Mesenchymal stem cell (in vitro differentiated cells and primary cell): ENCODE results near the gene RPLP1.

ENCODE experiments used
- DNase-seq: peaks from one replicate; pipeline ENCODE4 v3.0.0-alpha.2; 2013
- H2AFZ ChIP-seq: one replicate; pipeline ENCODE4 v1.6.1; 2013; ENCODE audit warnings: low read depth, mild to moderate bottlenecking, control low read depth, inconsistent platforms, low read length, moderate library complexity
- H2AK5ac ChIP-seq: 2 replicates; pipeline ENCODE4 v1.6.1; 2013; ENCODE audit warnings: low read length, moderate library complexity, mild to moderate bottlenecking, inconsistent platforms; ENCODE audit not compliant: severe bottlenecking
- H2BK120ac ChIP-seq: one replicate; pipeline ENCODE4 v1.6.1; 2013; ENCODE audit warnings: low read depth, mild to moderate bottlenecking, inconsistent platforms, low read length, moderate library complexity
- H2BK12ac ChIP-seq, 2 experiments: one replicate each; pipeline ENCODE4 v1.6.1; 2013; ENCODE audit warnings: inconsistent platforms in 2 of 2, low read length in 2 of 2, mild to moderate bottlenecking in 2 of 2, moderate library complexity in 2 of 2, control low read depth in 1 of 2
- H2BK15ac ChIP-seq: one replicate; pipeline ENCODE4 v1.6.1; 2013; ENCODE audit warnings: mild to moderate bottlenecking, low read depth, inconsistent platforms; ENCODE audit not compliant: poor library complexity, severe bottlenecking
- H2BK5ac ChIP-seq: 2 replicates; pipeline ENCODE4 v1.6.1; 2013; ENCODE audit warnings: low read depth, mild to moderate bottlenecking, low read length, control low read depth, inconsistent platforms; ENCODE audit not compliant: poor library complexity, severe bottlenecking
- H3K14ac ChIP-seq, 2 experiments: one replicate each; pipeline ENCODE4 v1.6.1; 2013; ENCODE audit warnings: inconsistent platforms in 2 of 2, low read length in 2 of 2, control low read depth in 1 of 2, mild to moderate bottlenecking in 1 of 2, moderate library complexity in 1 of 2
- H3K18ac ChIP-seq, 2 experiments: one replicate each; pipeline ENCODE4 v1.6.1; 2013; ENCODE audit warnings: inconsistent platforms in 2 of 2, low read length in 2 of 2, control low read depth in 1 of 2, low read depth in 1 of 2, mild to moderate bottlenecking in 1 of 2
- H3K23ac ChIP-seq, 2 experiments: one replicate each; pipeline ENCODE4 v1.6.1; 2013; ENCODE audit warnings: inconsistent platforms in 2 of 2, low read length in 2 of 2, mild to moderate bottlenecking in 2 of 2, moderate library complexity in 2 of 2, control low read depth in 1 of 2
- H3K27ac ChIP-seq: 2 replicates; pipeline ENCODE4 v1.5.1; 2013; ENCODE audit warnings: mild to moderate bottlenecking, moderate library complexity, low read length, control low read depth, inconsistent platforms; ENCODE audit not compliant: poor library complexity, severe bottlenecking
- H3K27me3 ChIP-seq, 2 experiments: 2 replicates each; pipeline versions ENCODE4 v1.6.1 to v1.7.0; 2013; ENCODE audit warnings: low read length in 2 of 2, mild to moderate bottlenecking in 2 of 2, moderate library complexity in 2 of 2, control low read depth in 1 of 2, inconsistent platforms in 1 of 2; ENCODE audit not compliant: control insufficient read depth in 1 of 2, insufficient read depth in 1 of 2
- H3K36me3 ChIP-seq, 2 experiments: 2 replicates each; pipeline versions ENCODE4 v1.6.1 to v1.7.0; 2013; ENCODE audit warnings: low read length in 2 of 2, control low read depth in 1 of 2, inconsistent platforms in 1 of 2, low read depth in 1 of 2, mild to moderate bottlenecking in 1 of 2; ENCODE audit not compliant: insufficient read depth in 2 of 2, control insufficient read depth in 1 of 2
- H3K4ac ChIP-seq, 2 experiments: one replicate each; pipeline ENCODE4 v1.6.1; 2013; ENCODE audit warnings: inconsistent platforms in 2 of 2, low read length in 2 of 2, mild to moderate bottlenecking in 2 of 2, moderate library complexity in 2 of 2, control low read depth in 1 of 2, low read depth in 1 of 2
- H3K4me1 ChIP-seq: 2 replicates; pipeline ENCODE4 v1.6.1; 2013; ENCODE audit warnings: low read depth, low read length, control low read depth; ENCODE audit not compliant: control insufficient read depth, insufficient read depth
- H3K4me2 ChIP-seq: 2 replicates; pipeline ENCODE4 v1.6.1; 2013; ENCODE audit warnings: low read length, mild to moderate bottlenecking, inconsistent platforms; ENCODE audit not compliant: poor library complexity, severe bottlenecking
- H3K4me3 ChIP-seq, 2 experiments: 2 replicates each; pipeline versions ENCODE4 v1.5.1 to v1.7.0; 2013; ENCODE audit warnings: low read length in 2 of 2, mild to moderate bottlenecking in 2 of 2, control low read depth in 1 of 2, low read depth in 1 of 2; ENCODE audit not compliant: insufficient read depth in 1 of 2
- H3K79me1 ChIP-seq: replicated peaks from 2 replicates; pipeline ENCODE4 v1.6.1; 2013; ENCODE audit warnings: mild to moderate bottlenecking, control low read depth, low read length, inconsistent platforms; ENCODE audit not compliant: poor library complexity, severe bottlenecking
- H3K9ac ChIP-seq: 2 replicates; pipeline ENCODE4 v1.7.0; 2013; ENCODE audit warnings: mild to moderate bottlenecking, low read length, moderate library complexity
- H3K9me3 ChIP-seq: 2 replicates; pipeline ENCODE4 v1.7.0; 2013; ENCODE audit warnings: mild to moderate bottlenecking, low read length; ENCODE audit not compliant: control insufficient read depth
- H4K8ac ChIP-seq: one replicate; pipeline ENCODE4 v1.6.1; 2013; ENCODE audit warnings: inconsistent platforms, mild to moderate bottlenecking, low read length, moderate library complexity
- H4K91ac ChIP-seq: one replicate; pipeline ENCODE4 v1.6.1; 2013; ENCODE audit warnings: mild to moderate bottlenecking, low read length, inconsistent platforms
- WGBS: methylation state at CpG from one replicate; pipeline ENCODE4 v1.1.7; 2013; ENCODE audit warnings: mixed read lengths; 5-methylcytosine and 5-hydroxymethylcytosine counted together

Gene RPLP1

DNA sequence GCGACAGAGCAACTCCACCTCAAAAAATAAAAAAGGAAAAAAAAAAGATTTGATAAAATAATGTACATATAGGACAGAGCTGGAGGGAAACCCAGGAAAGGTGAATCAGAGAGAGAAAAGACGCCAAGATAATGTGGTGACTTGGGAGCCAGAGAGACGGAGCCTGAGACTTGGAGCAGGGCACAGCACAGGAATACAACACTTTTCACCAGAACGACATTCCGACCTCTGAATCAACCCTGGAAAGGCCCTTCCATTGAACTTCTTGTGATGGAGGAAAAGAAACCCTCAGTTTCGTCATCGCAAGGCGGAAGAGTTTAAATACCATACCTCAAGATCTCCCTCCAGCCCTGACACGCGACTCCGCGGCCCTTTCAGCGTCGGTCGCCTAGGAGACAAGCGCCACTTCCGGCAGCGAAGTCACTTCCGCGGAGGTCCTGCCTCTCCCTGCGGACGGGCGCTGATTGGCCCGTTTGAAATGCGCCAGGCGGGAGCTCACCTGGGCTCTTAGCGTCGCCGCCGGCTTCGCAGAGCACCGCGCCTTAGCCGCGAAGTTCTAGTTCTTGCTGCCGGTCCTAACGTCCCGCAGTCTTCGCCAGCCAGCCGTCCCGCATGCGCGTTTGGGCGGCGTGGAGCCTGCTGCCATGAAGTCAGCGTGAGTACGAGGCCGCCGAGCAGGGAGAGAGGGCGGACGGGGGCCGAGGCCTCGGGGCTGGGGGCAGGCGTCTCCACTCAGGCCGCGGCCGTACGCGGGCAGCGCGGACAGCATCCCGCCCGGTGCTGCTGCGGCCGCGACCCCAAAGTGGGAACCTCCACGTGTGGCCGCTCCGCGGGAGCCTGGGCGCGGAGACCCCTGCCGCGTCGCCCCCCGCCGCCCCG, 38.6 kb upstream of the RPLP1 start, which contains the start of gene KIF23:
Gene KIF23 (plus strand): TSS at position 528 of the 879 bp plus-strand sequence. CDS start 117 bp downstream, at position 645.
- Histone ChIP-seq H3K4me3 (peak within 1 kb of the TSS; percentile 91), H4K8ac (peak within 1 kb of the TSS; percentile 38), H3K4me1 (peaks cover 6% of the 10 kb centered on the region), H3K27me3 (no peaks in the 10 kb centered on the region), H3K23ac (peak within 1 kb of the TSS in 1 of 2 experiments; percentile 46), H2BK120ac (peak within 1 kb of the TSS; percentile 1), H3K4ac (peak within 1 kb of the TSS in 1 of 2 experiments; percentile 57), H3K4me2 (peak within 1 kb of the TSS; percentile 85), H2BK12ac (no peak within 1 kb of the TSS), H3K9ac (peak within 1 kb of the TSS; percentile 95), H4K91ac (peak within 1 kb of the TSS; percentile 30), H2AFZ (peak within 1 kb of the TSS; percentile 87), H2AK5ac (no peak within 1 kb of the TSS), H2BK5ac (peak within 1 kb of the TSS; percentile 95), H2BK15ac (peak within 1 kb of the TSS; percentile 39), H3K18ac (peak within 1 kb of the TSS; percentile 87 to 89), H3K27ac (peak within 1 kb of the TSS; percentile 93), H3K36me3 (peaks cover 0 to under 1% of the 10 kb centered on the region in 2 experiments), H3K14ac (peak within 1 kb of the TSS in 1 of 2 experiments; percentile 25), H3K9me3 (no peaks in the 10 kb centered on the region), H3K79me1 (peaks cover 17% of the 10 kb centered on the region)
- 2% methylated on average over 54 of the region's 78 CpGs for WGBS
- DNase-seq, result peak; percentile 98

DNA sequence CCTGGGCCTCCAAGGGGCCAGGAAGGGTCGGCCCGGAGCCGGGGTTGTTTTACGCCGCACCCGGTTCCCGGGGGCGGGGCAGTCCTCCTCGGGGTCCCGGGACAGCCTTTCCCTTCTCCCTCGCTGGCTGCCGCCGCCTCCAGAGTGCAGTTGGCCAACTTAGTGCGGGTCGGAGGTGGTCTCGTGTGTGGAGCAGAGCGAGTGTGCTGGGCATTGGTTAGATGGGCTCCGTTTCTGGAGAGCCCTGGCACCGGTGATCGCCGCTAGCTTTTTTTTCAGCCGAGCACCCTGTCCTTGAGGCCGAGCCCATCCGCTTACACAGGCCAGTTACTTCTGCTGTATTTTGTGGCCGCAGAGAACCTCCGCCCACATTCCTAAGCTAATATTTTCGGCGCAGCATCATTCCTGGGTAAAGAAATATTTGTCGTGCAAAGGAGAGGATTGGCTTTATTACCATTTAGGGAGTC, 37.9 kb upstream of the RPLP1 start:
- H2AFZ ChIP-seq, result peak overlapping the region; percentile 87
- H3K79me1 ChIP-seq, result peaks cover 17% of the 10 kb centered on the region
- H3K18ac ChIP-seq, result peak overlapping the region; percentile 87 to 89
- no peak overlapping the region for H4K8ac ChIP-seq
- peak overlapping the region in 1 of 2 experiments; percentile 25 for H3K14ac ChIP-seq
- peak overlapping the region; percentile 1 for H2BK120ac ChIP-seq
- peak overlapping the region; percentile 91 for H3K4me3 ChIP-seq
- no peak overlapping the region for H3K23ac ChIP-seq
- H2BK15ac ChIP-seq, result peak overlapping the region; percentile 39
- no peak overlapping the region for H2BK12ac ChIP-seq
- peak overlapping the region; percentile 30 for H4K91ac ChIP-seq
- H3K4me2 ChIP-seq, result peak overlapping the region; percentile 85
- no peaks in the 10 kb centered on the region for H3K9me3 ChIP-seq
- H3K9ac ChIP-seq, result peak overlapping the region; percentile 95
- H3K27ac ChIP-seq, result peak overlapping the region; percentile 93
- no peaks in the 10 kb centered on the region for H3K27me3 ChIP-seq
- H3K36me3 ChIP-seq, result peaks cover 0 to 6% of the 10 kb centered on the region in 2 experiments
- H2AK5ac ChIP-seq, result no peak overlapping the region
- peak; percentile 91 for DNase-seq
- H3K4ac ChIP-seq, result peak overlapping the region in 1 of 2 experiments; percentile 57
- peak overlapping the region; percentile 95 for H2BK5ac ChIP-seq
- 0% methylated on average over 16 of the region's 29 CpGs for WGBS
- H3K4me1 ChIP-seq, result peaks cover 6% of the 10 kb centered on the region

DNA sequence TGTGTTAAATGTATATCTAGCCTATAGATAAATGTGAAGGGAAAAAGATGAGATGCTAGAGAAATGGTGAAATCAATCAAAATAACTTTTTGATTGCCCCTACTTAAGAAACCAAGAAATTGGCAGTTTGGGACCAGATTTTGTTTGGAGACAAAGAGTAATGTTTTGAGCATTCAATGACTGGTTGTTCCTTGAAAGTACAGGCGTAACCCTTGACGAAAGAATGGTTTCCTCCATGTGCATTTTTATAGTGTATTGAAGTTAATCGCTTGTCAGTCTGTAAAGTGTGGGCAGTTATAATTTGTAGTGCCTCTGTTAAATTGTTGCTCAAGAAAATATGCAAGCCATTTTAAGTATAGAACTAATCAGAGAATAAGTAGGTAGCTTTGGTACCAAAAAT, 37.2 kb upstream of the RPLP1 start:
- H4K91ac ChIP-seq, result no peak overlapping the region
- no peak overlapping the region for H2BK12ac ChIP-seq
- H2BK5ac ChIP-seq, result no peak overlapping the region
- H2BK15ac ChIP-seq, result no peak overlapping the region
- no peak overlapping the region for H3K14ac ChIP-seq
- peak overlapping the region; percentile 95 for H3K9ac ChIP-seq
- H3K4me1 ChIP-seq, result peaks cover 4% of the 10 kb centered on the region
- peaks cover 0 to 6% of the 10 kb centered on the region in 2 experiments for H3K36me3 ChIP-seq
- H3K27ac ChIP-seq, result peak overlapping the region; percentile 81
- WGBS, result 36% methylated on average over 3 of the region's 3 CpGs
- no peaks in the 10 kb centered on the region for H3K9me3 ChIP-seq
- H2AFZ ChIP-seq, result no peak overlapping the region
- H3K27me3 ChIP-seq, result no peaks in the 10 kb centered on the region
- no peak overlapping the region for H3K18ac ChIP-seq
- no peak overlapping the region for H2BK120ac ChIP-seq
- peak overlapping the region in 1 of 2 experiments; percentile 91 for H3K4me3 ChIP-seq
- H3K79me1 ChIP-seq, result peaks cover 21% of the 10 kb centered on the region
- no peak overlapping the region for H3K23ac ChIP-seq
- no peak overlapping the region for H2AK5ac ChIP-seq
- H3K4ac ChIP-seq, result no peak overlapping the region
- no peak overlapping the region for H4K8ac ChIP-seq
- peak overlapping the region; percentile 42 for H3K4me2 ChIP-seq
- peak; percentile 36 for DNase-seq

DNA sequence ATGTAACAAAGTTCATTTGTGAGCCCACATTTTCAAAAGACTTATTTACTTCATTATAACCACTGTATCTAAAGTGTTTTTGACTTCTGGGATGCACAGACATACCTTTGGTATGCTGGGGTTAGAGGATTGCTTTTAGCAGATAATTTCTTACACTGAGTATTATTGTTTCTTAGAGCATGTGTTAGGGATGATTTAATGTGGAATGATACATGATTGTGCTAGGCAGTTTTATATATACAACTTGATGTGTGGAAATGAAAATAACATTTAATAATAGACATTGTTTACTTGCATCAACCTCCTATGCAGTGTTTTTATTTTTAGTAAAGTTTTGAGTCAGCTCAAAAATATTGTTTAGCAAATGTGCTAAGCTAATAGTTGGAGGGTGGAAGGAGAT, 35.0 kb upstream of the RPLP1 start:
- no peak overlapping the region for H2BK120ac ChIP-seq
- no peak overlapping the region for H3K4ac ChIP-seq
- H3K9ac ChIP-seq, result no peak overlapping the region
- H3K79me1 ChIP-seq, result peaks cover 18% of the 10 kb centered on the region
- no peak overlapping the region for H3K4me3 ChIP-seq
- no peak overlapping the region for H3K23ac ChIP-seq
- no peak overlapping the region for H4K8ac ChIP-seq
- no peak overlapping the region for H3K18ac ChIP-seq
- peaks cover 3% of the 10 kb centered on the region for H3K4me1 ChIP-seq
- H4K91ac ChIP-seq, result no peak overlapping the region
- H3K9me3 ChIP-seq, result no peaks in the 10 kb centered on the region
- DNase-seq, result peak; percentile 43
- no peak overlapping the region for H2AFZ ChIP-seq
- no peaks in the 10 kb centered on the region for H3K27me3 ChIP-seq
- H2AK5ac ChIP-seq, result no peak overlapping the region
- H2BK12ac ChIP-seq, result no peak overlapping the region
- no peak overlapping the region for H3K4me2 ChIP-seq
- peaks cover 0 to 13% of the 10 kb centered on the region in 2 experiments for H3K36me3 ChIP-seq
- H2BK5ac ChIP-seq, result no peak overlapping the region
- no peak overlapping the region for H2BK15ac ChIP-seq
- H3K14ac ChIP-seq, result no peak overlapping the region
- no peak overlapping the region for H3K27ac ChIP-seq
